ENCODE results near the gene IQCH.

- TF ChIP-seq CTCF (conservative IDR thresholded peaks at IDR 0.05; ENCODE audit: low read depth, low read length): no peak
- no peak for TF ChIP-seq EZH2 (IDR thresholded peaks at IDR 0.05; ENCODE audit: low read length, unreplicated experiment)
- no peak for TF ChIP-seq EZH2phosphoT487 (IDR thresholded peaks at IDR 0.05; ENCODE audit: borderline replicate concordance, low read length)
Observed at GRCh38 chr15:67460521-67460920, 205.9 kb downstream of the IQCH start.

Measured in PC-3 (cell line).